ENCODE measurements around the gene GID8.

DNA sequence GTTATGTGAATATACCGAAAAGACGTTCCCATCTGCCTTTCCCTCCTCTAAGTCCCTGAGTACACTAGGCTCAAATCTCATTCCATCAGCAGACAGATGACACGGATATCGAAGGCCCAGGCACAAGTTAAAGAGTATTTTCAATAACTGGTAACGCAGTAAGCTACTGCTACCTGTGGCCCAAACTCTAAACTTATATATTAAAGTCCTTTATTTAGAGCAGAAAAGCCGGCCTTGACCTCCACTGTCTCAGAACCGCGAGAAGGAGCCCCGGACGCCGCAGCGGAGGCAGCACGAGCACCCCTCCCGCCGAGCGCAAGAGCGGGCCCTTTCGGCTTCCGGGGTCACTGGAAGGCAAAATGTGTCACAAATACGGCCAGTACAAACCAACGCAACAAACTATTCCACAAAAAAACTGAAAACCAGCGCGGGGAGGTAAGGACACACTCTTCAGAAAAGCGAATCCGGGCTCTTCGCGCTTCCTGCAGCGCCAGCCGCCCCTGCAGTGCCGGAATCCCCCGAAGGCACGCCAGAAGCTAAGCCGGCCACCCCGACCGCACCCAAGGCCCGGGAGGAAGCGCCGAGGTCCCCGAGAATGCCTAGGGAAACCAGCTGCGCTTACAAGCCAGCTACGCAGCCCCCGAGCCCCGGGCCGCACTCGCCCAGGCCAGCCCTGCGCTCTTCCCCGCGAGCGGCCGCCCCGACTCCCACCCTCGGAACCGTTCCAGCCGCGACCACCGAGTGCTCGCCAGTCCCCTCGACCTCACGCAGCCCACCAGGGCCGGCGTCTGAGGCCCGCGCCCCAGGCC, 12.3 kb upstream of the GID8 start:
- TF ChIP-seq CTCF (IDR thresholded peaks at IDR 0.05; ENCODE audit: low read depth, low read length, missing input control) (no peak), ZBTB33 (IDR thresholded peaks at IDR 0.05) (no peak), FOXA2 (IDR thresholded peaks at IDR 0.05) (no peak), REST (IDR thresholded peaks at IDR 0.05) (no peak)
- TF ChIP-seq, protein P1, sequence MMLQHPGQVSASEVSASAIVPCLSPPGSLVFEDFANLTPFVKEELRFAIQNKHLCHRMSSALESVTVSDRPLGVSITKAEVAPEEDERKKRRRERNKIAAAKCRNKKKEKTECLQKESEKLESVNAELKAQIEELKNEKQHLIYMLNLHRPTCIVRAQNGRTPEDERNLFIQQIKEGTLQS (IDR thresholded peaks at IDR 0.05), result no peak

Measured in liver (tissue), 3 donors.